IPS-18c (cell line): Measurements from ENCODE around the gene TENT4A.
"Not testable (repeated sequence)": the region's sequence is repeated elsewhere in the genome, so short reads cannot be mapped to it uniquely, and the experiment has no call there.

Experiments
- H3K4me3 ChIP-seq: 2 replicates; pipeline ENCODE4 v1.7.0; 2013; ENCODE audit warnings: low read depth, mild to moderate bottlenecking, low read length, moderate library complexity; ENCODE audit not compliant: insufficient read depth
- H3K9me3 ChIP-seq: one replicate; pipeline ENCODE4 v1.6.1; 2013; ENCODE audit warnings: mild to moderate bottlenecking, low read length, moderate library complexity; ENCODE audit not compliant: control insufficient read depth, insufficient read depth

The TENT4A gene

GRCh38 chr5:6768590-6769230 lies 55.5 kb downstream of the TENT4A start:
- no peak overlapping the region for H3K4me3 ChIP-seq

GRCh38 chr5:6770826-6771607 lies 57.8 kb downstream of the TENT4A start:
- Histone ChIP-seq H3K9me3 (no peaks in the 10 kb centered on the region), H3K4me3 (no peak overlapping the region)

More at GRCh38 chr5:6768590-6769230, 55.5 kb downstream of the TENT4A start:
- no peaks in the 10 kb centered on the region for H3K9me3 ChIP-seq

- Histone ChIP-seq H3K9me3 (no peaks in the 10 kb centered on the region), H3K4me3 (no peak overlapping the region)
Observed at GRCh38 chr5:6772886-6773285, 59.7 kb downstream of the TENT4A start.

GRCh38 chr5:6773342-6774035 lies 60.3 kb downstream of the TENT4A start:
- no peaks in the 10 kb centered on the region for H3K9me3 ChIP-seq
- H3K4me3 ChIP-seq: no peak overlapping the region

- not testable (repeated sequence) for H3K4me3 ChIP-seq, H3K9me3 ChIP-seq
Observed at GRCh38 chr5:6774207-6774606, 61.0 kb downstream of the TENT4A start.

GRCh38 chr5:6774721-6775204 lies 61.5 kb downstream of the TENT4A start:
- Histone ChIP-seq H3K9me3 (no peaks in the 10 kb centered on the region), H3K4me3 (no peak overlapping the region)

- no peak overlapping the region for H3K4me3 ChIP-seq
Observed at GRCh38 chr5:6775571-6775970, 62.3 kb downstream of the TENT4A start.

GRCh38 chr5:6780802-6781391 lies 67.7 kb downstream of the TENT4A start:
- Histone ChIP-seq H3K4me3 (no peak overlapping the region), H3K9me3 (no peaks in the 10 kb centered on the region)

More at GRCh38 chr5:6775571-6775970, 62.3 kb downstream of the TENT4A start:
- no peaks in the 10 kb centered on the region for H3K9me3 ChIP-seq

GRCh38 chr5:6781716-6782115 lies 68.5 kb downstream of the TENT4A start:
- Histone ChIP-seq H3K9me3 (no peaks in the 10 kb centered on the region), H3K4me3 (no peak overlapping the region)

GRCh38 chr5:6783787-6784186 lies 70.6 kb downstream of the TENT4A start:
- H3K4me3 ChIP-seq: no peak overlapping the region
- no peaks in the 10 kb centered on the region for H3K9me3 ChIP-seq

GRCh38 chr5:6784481-6784880 lies 71.2 kb downstream of the TENT4A start:
- Histone ChIP-seq H3K9me3 (no peaks in the 10 kb centered on the region), H3K4me3 (no peak overlapping the region)

GRCh38 chr5:6785161-6785860 lies 72.1 kb downstream of the TENT4A start:
- H3K9me3 ChIP-seq: no peaks in the 10 kb centered on the region
- no peak overlapping the region for H3K4me3 ChIP-seq

GRCh38 chr5:6785861-6786180 lies 72.6 kb downstream of the TENT4A start:
- Histone ChIP-seq H3K9me3 (no peaks in the 10 kb centered on the region), H3K4me3 (no peak overlapping the region)

GRCh38 chr5:6786786-6787495 lies 73.7 kb downstream of the TENT4A start:
- Histone ChIP-seq H3K9me3 (no peaks in the 10 kb centered on the region), H3K4me3 (no peak overlapping the region)

- no peaks in the 10 kb centered on the region for H3K9me3 ChIP-seq
- H3K4me3 ChIP-seq: no peak overlapping the region
Observed at GRCh38 chr5:6787941-6788340, 74.7 kb downstream of the TENT4A start.

GRCh38 chr5:6788439-6788838 lies 75.2 kb downstream of the TENT4A start:
- Histone ChIP-seq H3K9me3 (peaks cover 2% of the 10 kb centered on the region), H3K4me3 (no peak overlapping the region)
